Tibial artery (tissue), 4 donors: ENCODE measurements around the gene P2RX4.

Experiments used
- DNase-seq, 2 donors: peaks; one replicate each; pipeline ENCODE4 v3.0.0-alpha.2; 2019
- H3K27ac ChIP-seq, 2 donors: fragments of 200-600 bp; sonication (generic) in 1 of 2; 1 replicate in 1 of 2; 2 replicates in 1 of 2; pipeline ENCODE4 v1.5.1; 2018 to 2019; ENCODE audit warnings: mild to moderate bottlenecking in 1 of 2
- H3K27me3 ChIP-seq, 2 donors: fragments of 200-600 bp; sonication (generic) in 1 of 2; one replicate each; pipeline versions ENCODE4 v1.5.1 to v1.6.0; 2016 to 2019
- H3K36me3 ChIP-seq, 3 donors: fragments of 200-600 bp; sonication (generic) in 2 of 3; one replicate each; pipeline ENCODE4 v1.5.1; 2016 to 2019; ENCODE audit warnings: mild to moderate bottlenecking in 2 of 3
- H3K4me1 ChIP-seq, 4 donors: fragments of 200-600 bp; sonication (generic) in 2 of 4; 1 replicate in 3 of 4; 2 replicates in 1 of 4; pipeline ENCODE4 v1.5.1; 2016 to 2019
- H3K4me3 ChIP-seq, 2 donors: fragments of 200-600 bp; sonication (generic) in 1 of 2; 1 replicate in 1 of 2; 2 replicates in 1 of 2; pipeline ENCODE4 v1.5.1; 2018 to 2019; ENCODE audit warnings: mild to moderate bottlenecking in 2 of 2
- H3K9me3 ChIP-seq, 3 donors: fragments of 200-600 bp; sonication (generic) in 1 of 3; one replicate each; pipeline ENCODE4 v1.5.1; 2016 to 2019
- intact Hi-C: fragments of 100-400 bp; cut with DNase I; formaldehyde crosslinking; loops from one replicate; pipeline ENCODE4 v1.15.0; 2023; ENCODE audit warnings: low total_unique reads
- TF ChIP-seq, protein P1 (sequence below), 2 experiments: fragments of 200-600 bp in 1 of 2; fragments of 450-650 bp in 1 of 2; IDR thresholded peaks; one replicate each; pipeline ENCODE4 v1.5.1; 2017 to 2019; ENCODE audit warnings: antibody characterized with exemption in 2 of 2, mild to moderate bottlenecking in 1 of 2, moderate library complexity in 1 of 2

P2RX4 gene

GRCh38 chr12:121264951-121265515 lies 55.1 kb downstream of the P2RX4 start:
- no peaks in the 10 kb centered on the region for H3K27me3 ChIP-seq
- H3K9me3 ChIP-seq, result no peaks in the 10 kb centered on the region
- no peak overlapping the region for H3K4me3 ChIP-seq
- no peak overlapping the region for H3K27ac ChIP-seq
- H3K4me1 ChIP-seq, result no peaks in the 10 kb centered on the region
- peaks cover 57 to 96% (median 84%) of the 10 kb centered on the region in 3 donors for H3K36me3 ChIP-seq
- intact Hi-C loops, result no loop called here
- DNase-seq, result no peak
- TF ChIP-seq, protein P1, sequence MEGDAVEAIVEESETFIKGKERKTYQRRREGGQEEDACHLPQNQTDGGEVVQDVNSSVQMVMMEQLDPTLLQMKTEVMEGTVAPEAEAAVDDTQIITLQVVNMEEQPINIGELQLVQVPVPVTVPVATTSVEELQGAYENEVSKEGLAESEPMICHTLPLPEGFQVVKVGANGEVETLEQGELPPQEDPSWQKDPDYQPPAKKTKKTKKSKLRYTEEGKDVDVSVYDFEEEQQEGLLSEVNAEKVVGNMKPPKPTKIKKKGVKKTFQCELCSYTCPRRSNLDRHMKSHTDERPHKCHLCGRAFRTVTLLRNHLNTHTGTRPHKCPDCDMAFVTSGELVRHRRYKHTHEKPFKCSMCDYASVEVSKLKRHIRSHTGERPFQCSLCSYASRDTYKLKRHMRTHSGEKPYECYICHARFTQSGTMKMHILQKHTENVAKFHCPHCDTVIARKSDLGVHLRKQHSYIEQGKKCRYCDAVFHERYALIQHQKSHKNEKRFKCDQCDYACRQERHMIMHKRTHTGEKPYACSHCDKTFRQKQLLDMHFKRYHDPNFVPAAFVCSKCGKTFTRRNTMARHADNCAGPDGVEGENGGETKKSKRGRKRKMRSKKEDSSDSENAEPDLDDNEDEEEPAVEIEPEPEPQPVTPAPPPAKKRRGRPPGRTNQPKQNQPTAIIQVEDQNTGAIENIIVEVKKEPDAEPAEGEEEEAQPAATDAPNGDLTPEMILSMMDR (IDR thresholded peaks at IDR 0.05), result no peak

- TF ChIP-seq, protein P1 (IDR thresholded peaks at IDR 0.05), result no peak
- H3K36me3 ChIP-seq, result peaks cover 40 to 84% (median 68%) of the 10 kb centered on the region in 3 donors
Observed at GRCh38 chr12:121267822-121268221, 57.9 kb downstream of the P2RX4 start.

GRCh38 chr12:121273364-121273896 lies 63.5 kb downstream of the P2RX4 start:
- no peak for DNase-seq
- H3K36me3 ChIP-seq, result peaks cover 6 to 57% (median 42%) of the 10 kb centered on the region in 3 donors
- intact Hi-C loops, result no loop called here
- H3K4me1 ChIP-seq, result no peaks in the 10 kb centered on the region
- H3K9me3 ChIP-seq, result no peaks in the 10 kb centered on the region
- H3K4me3 ChIP-seq, result no peak overlapping the region
- H3K27me3 ChIP-seq, result no peaks in the 10 kb centered on the region
- TF ChIP-seq, protein P1 (IDR thresholded peaks at IDR 0.05), result no peak
- H3K27ac ChIP-seq, result no peak overlapping the region

More at GRCh38 chr12:121267822-121268221, 57.9 kb downstream of the P2RX4 start:
- Histone ChIP-seq H3K27me3 (no peaks in the 10 kb centered on the region), H3K4me3 (no peak overlapping the region), H3K4me1 (no peaks in the 10 kb centered on the region), H3K9me3 (no peaks in the 10 kb centered on the region), H3K27ac (no peak overlapping the region)
- DNase-seq, result no peak
- intact Hi-C loops, result no loop called here

- no peak overlapping the region for H3K4me3 ChIP-seq
- H3K4me1 ChIP-seq, result peaks cover 0 to 5% (median 3%) of the 10 kb centered on the region in 4 donors
- no peaks in the 10 kb centered on the region for H3K27me3 ChIP-seq
- H3K9me3 ChIP-seq, result no peaks in the 10 kb centered on the region
- TF ChIP-seq, protein P1 (IDR thresholded peaks at IDR 0.05), result no peak
- no peak for DNase-seq
- H3K36me3 ChIP-seq, result peaks cover 0 to 49% (median 39%) of the 10 kb centered on the region in 3 donors
- H3K27ac ChIP-seq, result no peak overlapping the region
- intact Hi-C loops, result no loop called here
Observed at GRCh38 chr12:121274036-121274763, 64.3 kb downstream of the P2RX4 start.

GRCh38 chr12:121277374-121277759 lies 67.4 kb downstream of the P2RX4 start:
- Histone ChIP-seq H3K27me3 (no peaks in the 10 kb centered on the region), H3K9me3 (no peaks in the 10 kb centered on the region), H3K4me3 (no peak overlapping the region), H3K4me1 (peaks cover 0 to 12% (median 6%) of the 10 kb centered on the region in 4 donors), H3K36me3 (peaks cover 0 to 25% (median 22%) of the 10 kb centered on the region in 3 donors), H3K27ac (no peak overlapping the region)
- DNase-seq, result no peak
- intact Hi-C loops, result no loop called here
- TF ChIP-seq, protein P1 (IDR thresholded peaks at IDR 0.05), result no peak
